Endothelial cell (in vitro differentiated cells): ENCODE data around the gene BACE1-AS. TPM values are rescaled to one million over a fixed set of nuclear protein-coding genes. Genes with fewer than 3 reads are reported as not detected.

Source experiments
- DNase-seq: peaks from one replicate; pipeline ENCODE4 v3.0.0; 2021; ENCODE audit warnings: low spot score
- H3K27ac Mint-ChIP-seq: one replicate; pipeline ENCODE4 v1.8.0; 2021; ENCODE audit warnings: mixed read lengths, inconsistent platforms; ENCODE audit not compliant: unreplicated experiment
- H3K27me3 Mint-ChIP-seq: one replicate; pipeline ENCODE4 v1.8.0; 2021; ENCODE audit warnings: mild to moderate bottlenecking, moderate library complexity, mixed read lengths, inconsistent platforms; ENCODE audit not compliant: unreplicated experiment
- H3K36me3 Mint-ChIP-seq: one replicate; pipeline ENCODE4 v1.8.0; 2021; ENCODE audit warnings: mild to moderate bottlenecking, low read depth, mixed read lengths, inconsistent platforms; ENCODE audit not compliant: unreplicated experiment
- H3K4me1 Mint-ChIP-seq: one replicate; pipeline ENCODE4 v1.8.0; 2021; ENCODE audit warnings: mild to moderate bottlenecking, mixed read lengths, inconsistent platforms; ENCODE audit not compliant: unreplicated experiment
- H3K4me3 Mint-ChIP-seq: one replicate; pipeline ENCODE4 v1.8.0; 2021; ENCODE audit warnings: mild to moderate bottlenecking, mixed read lengths, inconsistent platforms; ENCODE audit not compliant: unreplicated experiment
- H3K9me3 Mint-ChIP-seq: one replicate; pipeline ENCODE4 v1.8.0; 2021; ENCODE audit warnings: mixed read lengths, inconsistent platforms; ENCODE audit not compliant: unreplicated experiment
- CTCF ChIP-seq: fragments of 200-600 bp; sonication (generic); IDR thresholded peaks from one replicate; pipeline ENCODE4 v1.5.0; 2021; ENCODE audit warnings: antibody characterized with exemption; ENCODE audit not compliant: unreplicated experiment
- long read RNA-seq: library from polyadenylated mRNA; unstranded; transcript quantifications from one replicate; pipeline ENCODE4 v2.0.0, GENCODE V29; 2020; ENCODE audit not compliant: unreplicated experiment
- total RNA-seq: library from RNA; stranded (reverse); fragmentation: NEBNext Ultra II Directional; extraction: Animal tissue kit (Norgen Biotek cat#: 25700); gene quantifications from one replicate; pipeline ENCODE4 v1.2.1, GENCODE V29; 2021; ENCODE audit not compliant: unreplicated experiment

The BACE1-AS gene
- total RNA-seq = 10.2 TPM
- long read RNA-seq = 0 reads

- Mint-ChIP-seq H3K4me3 (no peak within 1 kb of the TSS), H3K9me3 (no peaks in the 10 kb centered on the region), H3K4me1 (peaks cover 4% of the 10 kb centered on the region), H3K27me3 (peaks cover 2% of the 10 kb centered on the region), H3K27ac (no peak within 1 kb of the TSS), H3K36me3 (peaks cover 33% of the 10 kb centered on the region)
- TF ChIP-seq CTCF = no peak
- no peak for DNase-seq
Measured at GRCh38 chr11:117290809-117291396, at the start of gene BACE1-AS. Gene BACE1-AS, plus strand, starts transcription at chr11:117291346.

GRCh38 chr11:117248341-117248740, 42.8 kb upstream of the BACE1-AS start:
- Mint-ChIP-seq H3K27ac (no peak overlapping the region), H3K9me3 (no peaks in the 10 kb centered on the region), H3K4me1 (no peaks in the 10 kb centered on the region), H3K36me3 (peaks cover 36% of the 10 kb centered on the region), H3K4me3 (no peak overlapping the region), H3K27me3 (peaks cover 2% of the 10 kb centered on the region)
- TF ChIP-seq CTCF = no peak
- DNase-seq = no peak

- Mint-ChIP-seq H3K4me1 (no peaks in the 10 kb centered on the region), H3K36me3 (peaks cover 35% of the 10 kb centered on the region), H3K9me3 (no peaks in the 10 kb centered on the region), H3K4me3 (no peak overlapping the region), H3K27ac (no peak overlapping the region), H3K27me3 (peaks cover 2% of the 10 kb centered on the region)
- no peak for DNase-seq
- TF ChIP-seq CTCF = no peak
Measured at GRCh38 chr11:117249571-117249970, 41.6 kb upstream of the BACE1-AS start.

- Mint-ChIP-seq H3K27me3 (peaks cover 2% of the 10 kb centered on the region), H3K27ac (no peak overlapping the region), H3K36me3 (peaks cover 29% of the 10 kb centered on the region), H3K9me3 (no peaks in the 10 kb centered on the region), H3K4me3 (no peak overlapping the region), H3K4me1 (no peaks in the 10 kb centered on the region)
- DNase-seq = no peak
- TF ChIP-seq CTCF = no peak
Measured at GRCh38 chr11:117251506-117251905, 39.6 kb upstream of the BACE1-AS start.

- no peak for DNase-seq
- Mint-ChIP-seq H3K27me3 (peaks cover 2% of the 10 kb centered on the region), H3K36me3 (peaks cover 11% of the 10 kb centered on the region), H3K27ac (no peak overlapping the region), H3K4me3 (no peak overlapping the region), H3K4me1 (no peaks in the 10 kb centered on the region), H3K9me3 (no peaks in the 10 kb centered on the region)
- no peak for TF ChIP-seq CTCF
Measured at GRCh38 chr11:117255966-117256365, 35.2 kb upstream of the BACE1-AS start.
